HG03045 (cell line): Measurements from ENCODE around the gene WDR1.

Source experiments
- ATAC-seq: cut with Tn5 transposase; IDR thresholded peaks from one replicate; pipeline ENCODE4 v1.9.1; 2021; ENCODE audit warnings: mild to moderate bottlenecking, moderate library complexity; ENCODE audit not compliant: unreplicated experiment

The WDR1 gene

GRCh38 chr4:10116569-10117358, at the start of gene WDR1:
Gene WDR1 (minus strand): TSS chr4:10116799. CDS start chr4:10116666, 133 bp downstream.
- ATAC-seq = peak; percentile 93

GRCh38 chr4:10164877-10165283, 48.3 kb upstream of the WDR1 start:
- ATAC-seq = no peak

- ATAC-seq = no peak
Observed at GRCh38 chr4:10163296-10163695, 46.7 kb upstream of the WDR1 start.

- ATAC-seq = no peak
Observed at GRCh38 chr4:10162341-10163000, 45.9 kb upstream of the WDR1 start.

- no peak for ATAC-seq
Observed at GRCh38 chr4:10161840-10162239, 45.2 kb upstream of the WDR1 start.

GRCh38 chr4:10161146-10161545, 44.5 kb upstream of the WDR1 start:
- no peak for ATAC-seq

- no peak for ATAC-seq
Observed at GRCh38 chr4:10160281-10160856, 43.8 kb upstream of the WDR1 start.

- no peak for ATAC-seq
Observed at GRCh38 chr4:10159671-10160070, 43.1 kb upstream of the WDR1 start.

GRCh38 chr4:10158333-10158942, 41.8 kb upstream of the WDR1 start:
- no peak for ATAC-seq

- peak; percentile 66 for ATAC-seq
Observed at GRCh38 chr4:10157478-10158332, 41.1 kb upstream of the WDR1 start.

- ATAC-seq = no peak
Observed at GRCh38 chr4:10154241-10154640, 37.6 kb upstream of the WDR1 start.

GRCh38 chr4:10153161-10153560, 36.6 kb upstream of the WDR1 start:
- no peak for ATAC-seq

- no peak for ATAC-seq
Observed at GRCh38 chr4:10151182-10151581, 34.6 kb upstream of the WDR1 start.

GRCh38 chr4:10144966-10145365, 28.4 kb upstream of the WDR1 start:
- no peak for ATAC-seq

- ATAC-seq = no peak
Observed at GRCh38 chr4:10144479-10144878, 27.9 kb upstream of the WDR1 start.

- no peak for ATAC-seq
Observed at GRCh38 chr4:10143171-10143570, 26.6 kb upstream of the WDR1 start.

- ATAC-seq = no peak
Observed at GRCh38 chr4:10140866-10141759, 24.5 kb upstream of the WDR1 start.

- no peak for ATAC-seq
Observed at GRCh38 chr4:10139518-10139917, 22.9 kb upstream of the WDR1 start.

- no peak for ATAC-seq
Observed at GRCh38 chr4:10135260-10135659, 18.7 kb upstream of the WDR1 start.

- no peak for ATAC-seq
Observed at GRCh38 chr4:10134141-10134540, 17.5 kb upstream of the WDR1 start.
